Body of pancreas (tissue), 4 donors: ENCODE measurements around the gene COPE. TPM values are rescaled to one million over a fixed set of nuclear protein-coding genes. Genes with fewer than 3 reads are reported as not detected.

Source experiments
- ATAC-seq: fragments of 150-250 bp; one replicate; pipeline ENCODE4 v1.9.1; 2016
- DNase-seq, 4 donors: peaks; one replicate each; pipeline ENCODE4 v3.0.0-alpha.2; 2019
- H3K27ac ChIP-seq, 4 donors: fragments of 200-600 bp; sonication (generic); 1 replicate in 3 of 4; 2 replicates in 1 of 4; pipeline versions ENCODE4 v1.5.1 to v1.6.1; 2016 to 2019; ENCODE audit warnings: mild to moderate bottlenecking in 1 of 4, mixed read lengths in 1 of 4, moderate library complexity in 1 of 4
- H3K27me3 ChIP-seq, 2 donors: fragments of 200-600 bp; sonication (generic); one replicate each; pipeline ENCODE4 v1.6.0; 2016; ENCODE audit warnings: mild to moderate bottlenecking in 1 of 2
- H3K36me3 ChIP-seq, 2 donors: fragments of 200-600 bp; sonication (generic); replicated peaks in 1 of 2; 2 replicates each; pipeline ENCODE4 v1.5.1; 2016; ENCODE audit warnings: low read depth in 2 of 2; ENCODE audit not compliant: insufficient read depth in 1 of 2
- H3K4me1 ChIP-seq: fragments of 200-600 bp; sonication (generic); one replicate; pipeline ENCODE4 v1.6.0; 2016
- H3K4me3 ChIP-seq, 2 donors: fragments of 200-600 bp; sonication (generic); 1 replicate in 1 of 2; 2 replicates in 1 of 2; pipeline ENCODE4 v1.5.1; 2016 to 2019
- H3K9me3 ChIP-seq, 3 donors: fragments of 200-600 bp; sonication (generic); 1 replicate in 2 of 3; 2 replicates in 1 of 3; pipeline ENCODE4 v1.5.1; 2016
- POLR2A ChIP-seq, 3 donors: fragments of 450-650 bp; IDR thresholded peaks; one replicate each; pipeline ENCODE4 v1.6.1; 2016; ENCODE audit warnings: antibody characterized with exemption in 3 of 3, mild to moderate bottlenecking in 2 of 3
- WGBS, 2 donors: methylation state at CpG; one replicate each; pipeline ENCODE4 v1.1.5; 2017; 5-methylcytosine and 5-hydroxymethylcytosine counted together
- intact Hi-C: fragments of 100-400 bp; cut with DNase I; formaldehyde crosslinking; loops from one replicate; pipeline ENCODE4 v1.15.1; 2023
- total RNA-seq, 2 donors: library from RNA; depleted of rRNA; stranded (reverse); fragments of >200 nt; gene quantifications; one replicate each; pipeline ENCODE4 v1.1.0, GENCODE V29; 2016
- TF ChIP-seq, protein P1 (sequence below), 7 experiments: fragments of 450-650 bp in 4 of 7; fragments of 200-600 bp in 3 of 7; sonication (generic) in 3 of 7; IDR thresholded peaks; one replicate each; pipeline ENCODE4 v1.5.1; 2016 to 2019; ENCODE audit warnings: antibody characterized with exemption in 7 of 7

Gene COPE
- total RNA-seq, 2 donors from 2014 or later: 111 to 166 TPM

DNA sequence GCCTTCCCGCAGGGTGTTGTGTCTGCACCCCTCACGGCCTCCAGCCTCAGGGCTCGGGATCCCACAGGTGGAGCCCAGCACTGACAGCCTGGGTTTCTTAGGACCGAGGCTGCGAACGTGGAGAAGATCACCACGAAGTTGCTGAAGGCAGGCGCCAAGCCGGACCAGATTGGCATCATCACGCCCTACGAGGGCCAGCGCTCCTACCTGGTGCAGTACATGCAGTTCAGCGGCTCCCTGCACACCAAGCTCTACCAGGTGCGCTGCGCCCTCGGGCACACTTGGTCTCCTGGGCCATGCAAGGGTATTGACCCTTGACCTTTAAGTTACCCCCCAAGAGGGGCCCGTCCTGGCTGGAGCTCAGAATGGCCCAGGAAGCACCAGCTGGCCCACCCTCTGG lies 58.5 kb downstream of the COPE start:
- WGBS, 2 donors: 91% methylated on average over 6 to 17 of the region's 17 CpGs
- peaks cover 46 to 72% of the 10 kb centered on the region in 2 donors for H3K36me3 ChIP-seq

DNA sequence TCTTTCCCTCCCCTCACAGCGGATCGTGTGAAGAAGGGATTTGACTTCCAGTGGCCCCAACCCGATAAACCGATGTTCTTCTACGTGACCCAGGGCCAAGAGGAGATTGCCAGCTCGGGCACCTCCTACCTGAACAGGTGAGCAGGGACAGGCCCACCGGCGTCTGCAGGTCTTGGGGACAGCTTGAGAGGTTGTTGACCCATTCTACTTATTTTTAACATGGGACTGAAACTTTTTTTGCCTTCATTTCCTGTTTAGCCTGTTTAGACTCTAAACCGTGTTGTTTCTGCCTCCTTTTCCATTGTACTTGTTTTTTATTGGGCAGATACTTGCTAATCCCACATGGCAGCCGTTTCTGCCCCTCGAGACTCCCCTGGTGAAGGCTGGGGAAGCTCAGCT lies 58.9 kb downstream of the COPE start:
- no peak overlapping the region for H3K27ac ChIP-seq
- H3K4me3 ChIP-seq: no peak overlapping the region
- no peak for ATAC-seq
- no peaks in the 10 kb centered on the region for H3K27me3 ChIP-seq
- intact Hi-C loops: no loop called here
- H3K4me1 ChIP-seq: no peaks in the 10 kb centered on the region
- 67 to 84% methylated on average over 11 of the region's 11 CpGs for WGBS, 2 donors
- peaks cover 44 to 72% of the 10 kb centered on the region in 2 donors for H3K36me3 ChIP-seq
- H3K9me3 ChIP-seq: no peaks in the 10 kb centered on the region
- TF ChIP-seq POLR2A (IDR thresholded peaks at IDR 0.05): no peak
- DNase-seq: no peak

More for the DNA sequence above, 58.5 kb downstream of the COPE start:
- intact Hi-C loops: no loop called here
- no peak overlapping the region for H3K27ac ChIP-seq
- H3K4me3 ChIP-seq: no peak overlapping the region
- DNase-seq: peak in 1 of 4 donors; percentile 8
- no peaks in the 10 kb centered on the region for H3K4me1 ChIP-seq
- no peaks in the 10 kb centered on the region for H3K9me3 ChIP-seq
- ATAC-seq: no peak
- no peaks in the 10 kb centered on the region for H3K27me3 ChIP-seq
- TF ChIP-seq POLR2A (IDR thresholded peaks at IDR 0.05): no peak
- TF ChIP-seq, protein P1, sequence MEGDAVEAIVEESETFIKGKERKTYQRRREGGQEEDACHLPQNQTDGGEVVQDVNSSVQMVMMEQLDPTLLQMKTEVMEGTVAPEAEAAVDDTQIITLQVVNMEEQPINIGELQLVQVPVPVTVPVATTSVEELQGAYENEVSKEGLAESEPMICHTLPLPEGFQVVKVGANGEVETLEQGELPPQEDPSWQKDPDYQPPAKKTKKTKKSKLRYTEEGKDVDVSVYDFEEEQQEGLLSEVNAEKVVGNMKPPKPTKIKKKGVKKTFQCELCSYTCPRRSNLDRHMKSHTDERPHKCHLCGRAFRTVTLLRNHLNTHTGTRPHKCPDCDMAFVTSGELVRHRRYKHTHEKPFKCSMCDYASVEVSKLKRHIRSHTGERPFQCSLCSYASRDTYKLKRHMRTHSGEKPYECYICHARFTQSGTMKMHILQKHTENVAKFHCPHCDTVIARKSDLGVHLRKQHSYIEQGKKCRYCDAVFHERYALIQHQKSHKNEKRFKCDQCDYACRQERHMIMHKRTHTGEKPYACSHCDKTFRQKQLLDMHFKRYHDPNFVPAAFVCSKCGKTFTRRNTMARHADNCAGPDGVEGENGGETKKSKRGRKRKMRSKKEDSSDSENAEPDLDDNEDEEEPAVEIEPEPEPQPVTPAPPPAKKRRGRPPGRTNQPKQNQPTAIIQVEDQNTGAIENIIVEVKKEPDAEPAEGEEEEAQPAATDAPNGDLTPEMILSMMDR (IDR thresholded peaks at IDR 0.05): no peak

DNA sequence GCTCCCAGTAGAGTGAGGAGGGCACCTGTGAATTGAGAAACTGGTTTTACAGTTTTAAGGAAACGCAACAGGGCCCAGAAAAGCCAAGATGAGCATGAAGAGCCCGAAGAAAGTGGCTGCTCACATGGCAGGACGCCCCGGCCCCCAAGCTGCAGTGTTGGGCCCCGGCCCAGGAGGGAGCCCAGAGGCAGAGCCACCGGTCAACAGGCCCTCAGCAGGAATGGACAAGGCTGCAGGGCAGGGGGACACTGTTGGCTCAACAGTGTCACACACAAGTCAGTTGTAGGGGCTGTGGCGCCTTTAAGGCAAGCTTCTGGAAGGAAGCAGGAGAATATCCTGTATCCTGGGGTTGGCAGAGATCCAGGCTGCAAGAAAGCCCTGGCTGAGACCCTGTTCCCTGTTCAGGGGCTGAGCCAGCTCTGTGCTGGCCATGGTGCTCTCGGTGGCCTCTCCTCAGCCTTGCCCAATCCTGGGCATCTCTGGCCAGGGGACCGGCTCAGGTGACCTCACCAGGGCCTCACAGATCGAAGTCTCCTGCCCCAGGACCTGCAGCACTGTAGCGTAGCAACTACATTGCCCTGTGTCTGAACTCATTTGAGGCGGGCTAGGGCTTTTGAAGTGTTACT lies 59.4 kb downstream of the COPE start:
- 87% methylated on average over 7 to 12 of the region's 12 CpGs for WGBS, 2 donors
- Histone ChIP-seq H3K27ac (no peak overlapping the region), H3K4me1 (no peaks in the 10 kb centered on the region), H3K9me3 (no peaks in the 10 kb centered on the region), H3K36me3 (peaks cover 48 to 73% of the 10 kb centered on the region in 2 donors), H3K27me3 (no peaks in the 10 kb centered on the region), H3K4me3 (no peak overlapping the region)
- intact Hi-C loops: no loop called here
- no peak for ATAC-seq
- TF ChIP-seq, protein P1 (IDR thresholded peaks at IDR 0.05): no peak
- TF ChIP-seq POLR2A (IDR thresholded peaks at IDR 0.05): no peak
- DNase-seq: no peak

DNA sequence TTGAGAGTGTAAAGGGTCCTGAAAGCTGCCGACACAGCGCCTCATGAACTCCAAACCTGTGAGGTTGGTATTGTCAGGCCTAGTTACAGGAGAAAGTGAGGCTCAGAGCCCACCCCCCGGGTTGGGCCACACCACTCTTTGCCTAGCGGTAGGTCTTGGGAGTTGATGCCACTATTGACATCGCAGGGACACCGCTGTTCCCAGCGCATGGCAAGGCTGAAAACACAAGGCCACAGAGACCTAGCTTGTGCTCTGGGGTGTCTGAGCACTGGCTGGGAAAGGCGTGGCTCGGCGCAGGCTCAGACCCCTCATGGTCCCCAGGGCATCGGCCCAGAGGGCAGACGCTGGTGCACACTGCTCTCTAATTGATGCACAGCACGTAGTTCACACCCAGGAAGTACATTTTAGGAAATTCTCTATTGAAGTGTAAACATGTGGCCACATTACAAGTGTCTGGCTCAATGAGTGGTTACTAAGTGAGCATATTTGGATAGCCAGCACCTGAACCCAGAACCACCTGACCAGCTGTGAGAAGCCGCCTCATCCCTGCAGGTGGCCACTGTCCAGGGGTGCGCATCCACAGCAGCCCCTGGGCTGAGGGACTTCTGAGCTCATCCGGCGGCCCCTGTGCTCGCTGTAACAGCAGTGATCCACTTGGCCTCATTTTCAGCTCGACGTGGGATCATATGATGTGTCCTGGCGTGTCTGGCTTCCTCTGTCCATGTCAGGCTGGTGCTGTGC lies 60.1 kb downstream of the COPE start:
- Histone ChIP-seq H3K36me3 (peaks cover 53 to 81% of the 10 kb centered on the region in 2 donors), H3K27me3 (no peaks in the 10 kb centered on the region), H3K9me3 (no peaks in the 10 kb centered on the region), H3K4me1 (no peaks in the 10 kb centered on the region), H3K4me3 (no peak overlapping the region), H3K27ac (no peak overlapping the region)
- intact Hi-C loops: no loop called here
- WGBS, 2 donors: 85 to 87% methylated on average over 14 to 21 of the region's 21 CpGs
- DNase-seq: no peak
- TF ChIP-seq POLR2A (IDR thresholded peaks at IDR 0.05): no peak
- TF ChIP-seq, protein P1 (IDR thresholded peaks at IDR 0.05): no peak
- no peak for ATAC-seq

DNA sequence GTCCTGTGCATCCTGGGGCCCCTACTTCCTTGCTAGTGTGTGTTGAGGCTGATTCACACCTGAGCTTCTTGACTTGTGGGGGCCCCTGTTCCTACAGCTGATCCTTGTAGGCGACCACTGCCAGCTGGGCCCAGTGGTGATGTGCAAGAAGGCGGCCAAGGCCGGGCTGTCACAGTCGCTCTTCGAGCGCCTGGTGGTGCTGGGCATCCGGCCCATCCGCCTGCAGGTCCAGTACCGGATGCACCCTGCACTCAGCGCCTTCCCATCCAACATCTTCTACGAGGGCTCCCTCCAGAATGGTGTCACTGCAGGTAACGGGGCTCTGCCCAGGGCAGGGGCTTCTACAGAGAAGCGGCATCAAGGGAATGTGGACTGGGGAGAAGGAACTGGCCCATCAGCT lies 62.0 kb downstream of the COPE start:
- H3K4me3 ChIP-seq: no peak overlapping the region
- no peaks in the 10 kb centered on the region for H3K9me3 ChIP-seq
- no peaks in the 10 kb centered on the region for H3K4me1 ChIP-seq
- no peak for TF ChIP-seq POLR2A (IDR thresholded peaks at IDR 0.05)
- TF ChIP-seq, protein P1 (IDR thresholded peaks at IDR 0.05): no peak
- no peak for DNase-seq
- 60 to 93% methylated on average over 2 to 13 of the region's 13 CpGs for WGBS, 2 donors
- H3K27ac ChIP-seq: no peak overlapping the region
- intact Hi-C loops: no loop called here
- peaks cover 54 to 84% of the 10 kb centered on the region in 2 donors for H3K36me3 ChIP-seq
- H3K27me3 ChIP-seq: no peaks in the 10 kb centered on the region
- ATAC-seq: no peak
